SK-N-MC (cell line): Measurements from ENCODE around the gene AIF1.

Source experiments
- EZH2 ChIP-seq: fragments of 200-600 bp; sonication (generic); IDR thresholded peaks from one replicate; pipeline ENCODE4 v1.6.1; 2017; ENCODE audit warnings: antibody characterized with exemption
- POLR2AphosphoS5 ChIP-seq: IDR thresholded peaks from 2 replicates; pipeline ENCODE4 v1.6.1; 2012; ENCODE audit warnings: mild to moderate bottlenecking, low read depth, low read length, borderline replicate concordance

- no peak for TF ChIP-seq POLR2AphosphoS5
- no peak for TF ChIP-seq EZH2
Observed at GRCh38 chr6:31592396-31592771, 22.6 kb upstream of the AIF1 start.
